ENCODE data around the gene ELOVL2.

ELOVL2 gene

DNA sequence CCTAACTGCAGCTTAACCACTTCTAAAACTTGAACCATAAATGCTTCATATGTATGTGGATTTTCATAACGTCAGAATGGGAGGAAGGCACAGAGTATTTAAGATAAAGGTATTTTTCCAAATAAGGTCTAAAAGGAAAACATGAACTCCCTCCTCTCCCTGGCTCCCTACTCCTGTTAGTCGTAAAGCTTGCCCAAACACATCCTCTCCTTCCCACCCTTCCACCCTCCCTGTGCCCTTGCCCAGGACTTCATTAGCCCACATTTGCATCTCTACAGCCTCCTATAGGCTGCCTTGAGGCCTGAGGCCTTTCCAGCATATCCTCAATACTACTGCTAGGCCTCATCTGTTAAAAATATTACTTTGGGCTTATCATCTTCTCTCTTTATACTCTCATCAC, 32.4 kb upstream of the ELOVL2 start:
- TF ChIP-seq CTCF (IDR thresholded peaks at IDR 0.05): no peak

GRCh38 chr6:11072101-11072500, 28.0 kb upstream of the ELOVL2 start:
- no peaks in the 10 kb centered on the region for H3K36me3 ChIP-seq
- H3K9me3 ChIP-seq: no peaks in the 10 kb centered on the region
- H3K4me3 ChIP-seq (ENCODE audit: low read depth in 1 of 2, low read length in 1 of 2): no peak overlapping the region
- H3K4me1 ChIP-seq (ENCODE audit: control insufficient read depth in 1 of 2, insufficient read depth in 1 of 2, low read depth in 1 of 2, low read length in 1 of 2): no peaks in the 10 kb centered on the region
- peaks cover 3% of the 10 kb centered on the region for H3K27me3 ChIP-seq
- H3K27ac ChIP-seq: no peak overlapping the region
- no peak for TF ChIP-seq CTCF (IDR thresholded peaks at IDR 0.05)

More for the DNA sequence above, 32.4 kb upstream of the ELOVL2 start:
- H3K27ac ChIP-seq: no peak overlapping the region
- H3K4me3 ChIP-seq (ENCODE audit: low read depth in 1 of 2, low read length in 1 of 2): no peak overlapping the region
- H3K27me3 ChIP-seq: peaks cover 3% of the 10 kb centered on the region
- no peaks in the 10 kb centered on the region for H3K4me1 ChIP-seq (ENCODE audit: control insufficient read depth in 1 of 2, insufficient read depth in 1 of 2, low read depth in 1 of 2, low read length in 1 of 2)
- H3K9me3 ChIP-seq: no peaks in the 10 kb centered on the region
- H3K36me3 ChIP-seq: no peaks in the 10 kb centered on the region

- TF ChIP-seq CTCF (IDR thresholded peaks at IDR 0.05): no peak
- Histone ChIP-seq H3K27ac (no peak overlapping the region), H3K36me3 (no peaks in the 10 kb centered on the region), H3K4me3 (ENCODE audit: low read depth in 1 of 2, low read length in 1 of 2) (no peak overlapping the region), H3K4me1 (ENCODE audit: control insufficient read depth in 1 of 2, insufficient read depth in 1 of 2, low read depth in 1 of 2, low read length in 1 of 2) (no peaks in the 10 kb centered on the region), H3K27me3 (peaks cover 1% of the 10 kb centered on the region), H3K9me3 (no peaks in the 10 kb centered on the region)
Measured at GRCh38 chr6:11069760-11070159, 25.7 kb upstream of the ELOVL2 start.

GRCh38 chr6:11067348-11067747, 23.2 kb upstream of the ELOVL2 start:
- TF ChIP-seq CTCF (IDR thresholded peaks at IDR 0.05): no peak

GRCh38 chr6:11066505-11067347, 22.6 kb upstream of the ELOVL2 start:
- H3K27me3 ChIP-seq: peaks cover 15% of the 10 kb centered on the region
- H3K4me1 ChIP-seq (ENCODE audit: control insufficient read depth in 1 of 2, insufficient read depth in 1 of 2, low read depth in 1 of 2, low read length in 1 of 2): no peaks in the 10 kb centered on the region
- H3K27ac ChIP-seq: no peak overlapping the region
- no peaks in the 10 kb centered on the region for H3K9me3 ChIP-seq
- H3K4me3 ChIP-seq (ENCODE audit: low read depth in 1 of 2, low read length in 1 of 2): no peak overlapping the region
- no peak for TF ChIP-seq CTCF (IDR thresholded peaks at IDR 0.05)
- no peaks in the 10 kb centered on the region for H3K36me3 ChIP-seq

More at GRCh38 chr6:11067348-11067747, 23.2 kb upstream of the ELOVL2 start:
- H3K27ac ChIP-seq: no peak overlapping the region
- peaks cover 14% of the 10 kb centered on the region for H3K27me3 ChIP-seq
- no peaks in the 10 kb centered on the region for H3K9me3 ChIP-seq
- H3K36me3 ChIP-seq: no peaks in the 10 kb centered on the region
- no peaks in the 10 kb centered on the region for H3K4me1 ChIP-seq (ENCODE audit: control insufficient read depth in 1 of 2, insufficient read depth in 1 of 2, low read depth in 1 of 2, low read length in 1 of 2)
- H3K4me3 ChIP-seq (ENCODE audit: low read depth in 1 of 2, low read length in 1 of 2): no peak overlapping the region

Measured in neutrophil (primary cell).